ACHN (cell line): Measurements from ENCODE around the gene PSMD1.
"Not testable (repeated sequence)": the region's sequence is repeated elsewhere in the genome, so short reads cannot be mapped to it uniquely, and the experiment has no call there.

Source experiments
- DNase-seq: peaks from one replicate; pipeline ENCODE4 v3.0.0-alpha.2; 2015
- in situ Hi-C: cut with HindIII; loops from 2 replicates; pipeline ENCODE4 v1.10.0; 2017; ENCODE audit warnings: low sequenced_read_pairs, low pct_ligation_motif_present, low pct_unique_long_range_greater_than_20kb

Gene PSMD1

DNA sequence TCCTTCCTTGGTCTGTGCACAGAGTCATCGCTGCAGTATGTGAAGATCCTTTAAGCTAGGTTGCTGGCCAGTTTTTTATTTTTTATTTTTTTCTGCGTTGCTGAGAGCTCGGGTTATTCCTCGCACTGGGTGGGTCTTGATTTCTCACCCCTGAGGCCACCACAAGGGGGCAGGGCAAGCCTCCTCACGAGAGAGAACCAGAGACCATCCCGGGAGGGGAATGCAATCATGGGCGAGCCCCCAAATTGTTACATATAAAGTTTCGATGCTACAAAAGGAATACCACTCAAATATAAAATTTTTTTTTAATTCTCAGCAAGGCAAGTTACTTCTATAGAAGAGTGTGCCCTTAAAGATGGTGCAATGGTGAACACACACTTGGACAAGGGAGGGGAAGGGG, 43.3 kb downstream of the PSMD1 start:
- in situ Hi-C loops: no loop called here
- peak; percentile 19 for DNase-seq

DNA sequence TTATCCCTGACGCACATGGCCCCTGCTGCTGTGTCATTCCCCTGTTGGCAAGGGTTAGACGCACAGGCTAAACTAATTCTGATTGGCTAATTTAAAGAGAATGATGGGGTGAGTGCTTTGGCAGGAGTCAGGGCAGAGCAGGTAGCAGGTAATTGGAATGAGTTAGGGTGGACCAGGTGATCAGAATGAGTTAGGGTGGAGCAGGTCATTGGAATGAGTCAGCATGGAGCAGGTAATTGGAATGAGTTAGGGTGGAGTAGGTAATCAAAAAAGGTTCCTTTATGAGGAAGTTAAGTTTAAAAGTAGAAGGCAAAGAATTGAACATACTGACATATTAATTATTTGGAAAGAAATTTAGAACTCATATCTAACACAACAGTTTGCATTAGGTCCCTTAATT, 43.7 kb downstream of the PSMD1 start:
- in situ Hi-C loops: not testable (repeated sequence)

DNA sequence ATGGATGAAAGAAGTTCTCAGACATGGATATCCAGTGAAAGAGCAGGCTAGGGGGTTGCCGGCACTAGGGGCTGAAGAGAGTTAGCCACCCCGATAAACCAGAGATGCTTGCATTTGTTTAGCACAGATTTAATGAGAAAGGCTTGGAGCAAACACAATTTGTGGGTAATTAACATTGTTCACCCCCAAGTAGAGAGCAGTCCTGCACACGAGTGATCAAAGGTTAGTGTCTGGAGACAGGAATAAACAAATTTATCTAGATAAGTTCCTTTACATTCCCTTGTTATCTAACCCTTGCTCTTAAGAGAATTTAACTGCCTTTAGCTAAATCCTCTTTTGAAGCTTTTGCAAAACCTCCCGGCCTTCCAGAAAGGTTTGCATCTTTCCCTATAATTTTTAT, 44.3 kb downstream of the PSMD1 start:
- DNase-seq: no peak
- in situ Hi-C loops: no loop called here

More for the DNA sequence above, 43.7 kb downstream of the PSMD1 start:
- not testable (repeated sequence) for DNase-seq

DNA sequence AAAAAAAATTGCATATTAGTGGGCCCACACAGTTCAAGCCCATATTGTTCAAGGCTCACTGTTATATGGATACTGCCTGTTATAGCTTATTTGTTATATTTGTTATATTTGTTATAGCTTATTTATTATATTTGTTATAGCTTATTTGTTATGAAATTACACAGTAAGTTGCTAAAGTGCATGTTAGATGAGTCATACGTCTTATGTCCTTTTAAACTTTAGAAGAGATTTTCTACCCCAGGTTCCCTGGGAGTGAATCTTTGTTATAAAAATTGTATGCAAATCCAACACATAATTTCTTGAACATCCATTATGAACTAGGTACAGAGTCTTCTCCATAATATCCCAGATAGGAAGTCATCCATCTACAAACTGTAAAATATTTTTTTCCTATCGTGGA, 46.1 kb downstream of the PSMD1 start:
- in situ Hi-C loops: no loop called here
- no peak for DNase-seq

DNA sequence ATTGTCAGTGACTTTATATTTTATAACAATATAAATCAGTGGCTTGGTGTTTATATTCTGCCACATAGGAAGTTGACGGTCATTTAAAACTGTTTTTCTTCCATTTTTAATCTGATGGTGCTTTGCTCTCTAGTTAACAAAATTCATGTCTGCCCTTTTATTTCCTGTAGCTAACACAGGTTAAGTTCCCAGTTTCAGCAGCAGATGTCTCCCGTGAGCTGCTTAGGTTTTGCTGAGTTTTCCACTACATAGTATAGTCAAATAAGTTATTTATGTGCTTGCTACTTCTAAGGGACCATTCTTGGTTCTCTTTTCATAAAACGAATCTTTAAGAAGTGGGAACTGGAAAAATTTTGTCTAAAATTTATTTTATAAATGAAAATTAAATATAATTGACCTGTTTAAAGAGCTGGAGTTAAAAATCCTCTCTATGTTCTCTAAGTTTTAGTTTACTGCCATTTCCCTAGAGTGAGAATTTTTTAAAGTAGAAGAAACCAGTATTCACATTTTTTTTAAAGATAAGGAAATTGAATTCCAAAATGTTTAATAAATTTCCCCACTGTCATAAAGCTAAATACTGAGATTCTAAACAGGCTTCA, 47.5 kb downstream of the PSMD1 start:
- peak; percentile 76 for DNase-seq
- in situ Hi-C loops: no loop called here

DNA sequence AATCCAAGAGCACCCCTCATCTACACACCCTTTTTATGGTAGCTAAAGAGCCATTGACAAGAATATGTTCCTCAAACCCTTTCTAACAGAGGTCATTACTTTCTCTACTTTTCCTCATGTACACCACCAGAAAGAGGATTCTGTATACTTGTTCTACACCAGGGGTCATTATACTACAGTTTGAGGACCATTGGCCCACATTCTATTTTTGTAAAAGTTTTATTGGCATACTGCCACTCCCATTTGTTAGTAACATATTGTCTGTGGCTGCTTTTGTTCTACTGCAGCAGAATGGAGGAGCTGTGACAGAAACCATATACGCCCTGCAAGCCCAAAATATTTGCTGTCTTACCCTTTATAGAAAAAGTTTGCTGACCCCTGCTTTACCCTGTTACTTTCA, 53.9 kb downstream of the PSMD1 start:
- in situ Hi-C loops: no loop called here
- DNase-seq: peak; percentile 40

DNA sequence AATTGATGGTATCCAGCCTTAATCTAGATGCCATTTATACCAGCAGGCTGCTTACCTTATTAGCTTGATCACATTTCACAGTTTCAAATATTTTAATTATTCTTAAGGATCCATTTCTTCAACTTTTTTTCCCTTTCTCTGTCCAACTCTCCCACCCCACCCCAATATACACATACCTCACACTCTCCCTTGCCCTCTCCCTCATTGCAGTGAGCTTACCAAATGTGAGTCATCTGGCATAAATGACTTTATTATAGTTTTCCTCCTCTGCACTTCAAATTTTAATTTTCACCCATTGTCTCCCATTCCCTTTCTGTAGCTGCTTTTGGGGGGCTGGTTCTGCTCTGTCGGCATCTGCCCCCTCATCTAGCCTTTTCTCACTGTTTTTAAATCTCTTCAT, 55.3 kb downstream of the PSMD1 start:
- no peak for DNase-seq
- in situ Hi-C loops: no loop called here

DNA sequence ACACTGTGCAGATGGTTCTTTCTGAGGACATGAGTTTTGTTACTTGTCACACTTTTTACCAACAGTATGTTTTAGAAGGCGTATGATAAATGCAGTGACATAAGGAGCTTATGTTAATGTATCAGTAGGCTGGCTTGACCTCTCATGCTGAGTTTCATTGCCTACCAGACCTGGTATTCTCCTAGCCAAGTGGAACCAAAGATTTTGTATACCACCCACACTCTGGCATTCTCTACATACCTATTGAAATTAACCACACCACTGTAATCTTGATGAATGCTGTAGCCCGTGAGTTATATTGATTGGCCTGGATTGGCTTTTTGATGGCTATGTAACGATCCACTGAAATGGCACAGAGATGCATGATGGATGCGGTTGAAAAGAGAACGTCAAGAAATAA, 56.8 kb downstream of the PSMD1 start:
- DNase-seq: no peak
- in situ Hi-C loops: no loop called here

DNA sequence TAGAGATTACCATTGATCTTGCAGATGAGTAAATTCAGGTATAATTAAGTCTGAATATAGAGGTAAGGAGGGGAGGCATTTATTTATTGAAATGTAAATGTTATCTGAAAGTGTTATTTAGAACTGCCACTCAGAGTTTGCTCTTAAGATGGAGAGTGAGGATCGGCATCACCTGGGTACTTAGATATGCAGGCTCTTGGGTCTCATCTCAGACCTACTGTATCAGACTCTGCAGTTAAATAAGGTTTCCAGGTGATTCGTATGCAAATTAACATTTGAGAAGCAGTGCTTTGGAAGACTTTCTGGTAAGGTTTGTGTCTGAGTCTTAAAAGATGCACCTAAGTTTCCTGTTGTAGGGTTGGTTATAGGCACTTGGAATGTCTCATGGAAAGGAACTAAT, 59.0 kb downstream of the PSMD1 start:
- DNase-seq: no peak
- in situ Hi-C loops: no loop called here

DNA sequence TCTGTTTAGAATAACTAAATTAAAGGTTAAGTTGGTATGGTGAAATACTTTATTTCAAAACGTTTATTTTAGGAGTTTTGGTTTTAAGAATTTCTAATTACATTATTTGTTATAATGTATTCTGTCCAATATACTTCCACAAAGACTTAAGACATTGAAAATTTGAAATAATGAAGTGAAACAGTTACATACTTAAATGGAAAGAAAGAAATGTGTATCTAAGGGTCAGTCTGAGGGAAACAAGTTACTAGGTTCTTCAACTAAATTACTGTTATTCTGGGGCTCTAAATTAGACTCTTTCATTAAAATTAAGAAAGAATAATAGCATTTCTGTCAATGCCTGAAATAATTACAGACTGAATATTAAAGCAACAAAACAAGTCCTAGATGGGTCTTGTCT, 60.5 kb downstream of the PSMD1 start:
- no peak for DNase-seq
- in situ Hi-C loops: no loop called here

DNA sequence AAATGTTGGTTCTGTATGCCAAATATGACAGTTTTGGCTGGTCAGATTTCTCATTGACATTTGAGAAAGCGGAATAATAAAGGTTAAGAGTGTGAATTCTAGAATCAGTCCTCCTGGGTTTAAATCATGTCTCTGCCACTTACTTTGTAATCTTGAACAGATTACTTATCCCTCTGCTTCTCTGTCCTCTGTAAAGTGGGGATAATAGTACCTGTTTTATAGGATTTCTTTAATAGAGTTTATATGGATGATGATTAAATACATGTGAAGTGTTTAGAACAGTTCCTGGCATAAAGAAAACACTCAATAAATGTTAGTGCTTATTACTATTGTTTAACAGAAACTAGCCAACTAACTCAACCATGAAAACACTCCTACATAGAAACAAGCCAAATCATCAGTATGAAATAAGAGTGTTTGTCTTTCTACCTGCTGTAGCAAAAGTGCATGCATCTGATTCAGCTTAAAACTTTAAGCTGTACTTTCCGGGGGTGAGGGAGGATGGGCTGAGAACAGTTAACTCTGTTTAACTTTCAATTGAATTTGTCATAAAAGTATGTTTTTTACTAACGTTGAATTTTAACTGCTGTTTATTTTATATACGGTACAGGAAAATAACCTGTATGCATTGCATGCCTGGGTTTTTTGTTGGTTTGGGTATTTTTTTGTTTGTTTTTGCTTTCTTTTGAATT, 61.4 kb downstream of the PSMD1 start:
- no peak for DNase-seq
- in situ Hi-C loops: no loop called here

DNA sequence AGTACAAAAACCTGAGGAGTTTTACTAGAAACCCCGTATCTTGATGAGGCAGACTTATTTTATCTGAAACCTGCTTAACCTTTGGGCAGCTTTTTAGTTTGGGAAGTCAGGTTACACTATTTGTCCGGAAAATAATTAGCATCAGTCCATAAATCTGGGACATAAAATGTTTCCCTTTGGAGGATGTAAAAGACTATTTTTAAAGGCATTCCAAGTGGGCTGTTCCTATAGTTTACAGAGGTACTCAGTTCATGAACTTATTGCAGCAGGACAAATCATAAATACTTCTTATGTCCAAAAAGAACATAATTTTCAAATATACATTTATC, 61.9 kb downstream of the PSMD1 start:
- DNase-seq: no peak
- in situ Hi-C loops: no loop called here

DNA sequence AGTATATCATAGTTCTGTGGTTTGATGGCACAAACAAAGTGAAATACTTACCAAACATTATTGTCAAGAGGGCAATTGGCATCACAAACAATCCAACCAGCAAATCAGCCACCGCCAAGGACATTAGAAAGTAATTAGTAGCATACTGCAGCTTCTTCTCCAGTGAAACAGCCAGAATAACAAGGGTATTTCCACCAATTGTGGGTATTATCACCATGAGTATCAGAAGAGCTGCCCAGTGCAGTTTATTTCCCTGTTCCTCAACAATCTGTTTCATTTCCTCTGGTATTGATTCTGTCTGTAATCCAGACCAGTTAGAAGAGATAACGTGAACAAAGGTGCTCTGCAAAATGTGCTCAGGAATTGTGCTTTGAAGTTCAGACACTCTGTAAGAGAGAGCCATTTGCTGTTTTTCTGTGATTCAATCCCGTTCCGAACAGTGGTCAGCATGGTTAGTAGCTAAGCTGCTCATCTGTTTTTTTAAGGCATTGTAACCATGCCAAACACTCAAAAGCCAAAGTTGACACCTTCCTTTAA, 66.8 kb downstream of the PSMD1 start:
- no peak for DNase-seq
- in situ Hi-C loops: no loop called here

DNA sequence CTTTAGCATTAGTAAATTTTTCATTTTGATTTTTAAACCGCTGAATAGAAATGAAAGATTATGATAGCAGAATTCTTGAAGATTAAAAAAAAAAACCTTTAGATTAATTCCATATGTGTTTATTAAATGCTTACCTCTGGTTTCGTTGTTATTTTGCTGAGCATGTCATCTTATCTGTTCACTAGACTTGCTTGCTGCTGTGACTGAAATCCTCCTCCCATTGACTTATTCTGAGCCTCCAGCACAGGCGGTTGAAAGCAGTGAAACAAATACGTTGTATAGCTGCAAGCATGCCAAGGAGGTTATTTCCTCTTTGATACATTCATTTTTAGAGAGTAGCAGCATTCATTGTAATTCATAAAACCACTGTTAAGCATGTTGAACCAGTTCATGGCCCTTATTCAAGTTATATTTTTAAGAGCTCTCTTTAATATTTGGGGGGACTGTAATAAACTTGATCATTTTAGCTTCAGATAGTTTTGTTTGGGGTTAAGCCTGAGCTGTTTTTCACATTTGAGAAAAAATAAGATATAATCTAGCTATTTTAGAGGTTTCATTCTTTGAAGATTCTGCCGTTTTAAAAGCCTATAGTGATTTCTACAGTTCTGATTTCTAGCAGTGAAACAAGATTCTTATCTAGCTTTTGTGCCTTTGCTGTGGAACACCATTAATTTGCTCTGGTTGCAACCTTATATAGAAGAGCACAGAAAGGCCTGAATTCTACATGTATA, 68.3 kb downstream of the PSMD1 start, which contains the start of gene HTR2B:
TSS of gene HTR2B (minus strand) at position 205 of the 731 bp plus-strand sequence. CDS start 1,278 bp downstream, outside the sequence.
- in situ Hi-C loops: no loop called here
- DNase-seq: no peak

DNA sequence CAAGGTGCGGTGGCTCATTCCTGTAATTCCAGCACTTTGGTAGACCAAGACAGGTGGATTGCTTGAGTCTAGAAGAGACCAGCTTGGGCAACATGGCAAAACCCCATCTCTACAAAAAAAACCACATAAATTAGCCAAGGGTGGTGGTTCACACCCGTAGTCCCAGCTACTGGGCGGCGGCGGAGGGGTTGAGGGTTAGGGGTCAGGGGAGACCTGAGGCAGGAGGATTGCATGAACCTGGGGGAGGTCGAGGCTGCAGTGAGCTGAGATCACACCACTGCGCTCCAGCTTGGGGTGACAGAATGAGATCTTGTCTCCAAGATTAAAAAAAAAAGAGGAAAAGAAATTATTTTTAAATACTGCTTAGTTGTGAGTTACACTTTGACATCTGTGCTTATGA, 69.5 kb downstream of the PSMD1 start:
- in situ Hi-C loops: no loop called here
- no peak for DNase-seq

DNA sequence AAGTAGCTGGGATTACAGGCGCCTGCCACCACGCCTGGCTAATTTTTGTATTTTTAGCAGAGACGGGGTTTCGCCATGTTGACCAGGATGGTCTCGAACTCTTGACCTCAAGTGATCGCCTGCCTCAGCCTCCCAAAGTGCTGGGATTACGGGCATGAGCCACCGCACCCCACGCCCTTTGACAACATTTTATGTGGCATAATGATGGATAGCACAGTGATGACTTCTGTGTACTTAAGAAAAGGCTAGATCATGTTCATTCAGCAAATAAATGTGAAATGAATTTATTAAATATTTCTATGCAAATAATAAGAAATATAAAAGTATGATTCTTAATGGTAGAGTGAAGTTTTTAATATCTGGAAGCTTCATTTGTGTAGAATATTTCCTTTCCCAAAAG, 70.8 kb downstream of the PSMD1 start:
- no peak for DNase-seq
- in situ Hi-C loops: no loop called here

DNA sequence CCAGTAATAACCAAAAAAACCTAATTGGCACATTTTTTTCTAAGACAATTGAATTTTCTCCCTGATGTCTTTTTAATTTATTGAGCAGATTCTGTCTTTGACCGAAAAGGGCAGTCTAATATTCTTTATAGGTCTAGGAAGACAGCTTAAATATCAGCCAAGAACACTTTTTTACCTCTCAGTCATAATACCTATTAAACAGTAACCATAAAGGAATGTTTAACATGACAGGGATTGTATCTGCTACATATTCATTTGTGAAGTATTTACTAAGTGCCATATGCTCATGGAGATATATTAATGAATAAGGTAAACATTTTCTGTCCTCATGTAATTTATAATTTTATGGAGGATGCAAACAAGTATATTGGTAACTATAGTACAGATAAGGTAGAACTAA, 71.3 kb downstream of the PSMD1 start:
- DNase-seq: peak; percentile 43
- in situ Hi-C loops: no loop called here

DNA sequence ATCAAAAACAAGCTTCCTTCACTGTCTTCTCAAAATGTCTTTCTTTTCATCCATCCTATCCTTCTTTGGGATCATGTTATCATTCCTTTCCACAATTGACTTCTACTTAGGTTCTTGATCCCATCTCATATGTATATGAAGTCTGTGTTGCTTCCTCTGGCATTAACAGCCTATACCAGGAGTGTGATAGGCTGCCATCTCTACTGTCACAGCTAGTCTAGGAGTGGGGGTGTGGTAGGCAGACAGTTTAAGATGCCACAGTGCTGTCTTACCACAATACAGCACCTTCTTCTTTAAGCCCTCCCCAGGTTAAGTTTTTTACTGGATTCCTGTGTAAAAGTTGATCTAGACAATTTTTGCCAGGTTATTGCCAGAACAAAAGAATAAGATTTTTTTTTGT, 71.9 kb downstream of the PSMD1 start:
- in situ Hi-C loops: no loop called here
- DNase-seq: no peak

DNA sequence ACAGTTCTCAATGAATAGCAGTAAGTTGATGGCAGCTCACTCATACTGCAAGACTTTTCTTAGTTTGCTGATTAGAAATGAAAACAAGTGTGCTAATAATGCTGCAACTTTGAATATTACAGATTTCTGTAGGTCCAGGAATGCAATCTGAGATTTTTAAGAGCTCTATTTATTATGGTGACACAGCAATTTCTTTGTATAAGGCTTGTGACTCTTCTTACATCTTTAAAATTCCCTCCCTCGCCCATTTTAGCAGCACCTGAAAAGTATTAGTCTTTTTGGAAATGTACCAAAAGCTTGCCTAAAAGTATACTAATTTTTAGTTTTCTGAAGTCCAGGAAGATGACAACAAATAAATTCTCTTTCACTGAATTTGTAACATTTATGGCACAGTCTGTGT, 72.5 kb downstream of the PSMD1 start:
- in situ Hi-C loops: no loop called here
- DNase-seq: no peak
